GM21619 (cell line): ENCODE measurements around the gene INO80D.
"Not testable (repeated sequence)": the region's sequence is repeated elsewhere in the genome, so short reads cannot be mapped to it uniquely, and the experiment has no call there.

Experiments used
- ATAC-seq: cut with Tn5 transposase; IDR thresholded peaks from one replicate; pipeline ENCODE4 v1.9.1; 2021; ENCODE audit not compliant: unreplicated experiment

The INO80D gene

GRCh38 chr2:205986334-205986733 lies 99.6 kb downstream of the INO80D start:
- not testable (repeated sequence) for ATAC-seq

GRCh38 chr2:205984381-205984780 lies 101.6 kb downstream of the INO80D start:
- peak; percentile 89 for ATAC-seq

- no peak for ATAC-seq
Measured at GRCh38 chr2:205982776-205983327, 103.1 kb downstream of the INO80D start.

GRCh38 chr2:205978728-205979127 lies 107.2 kb downstream of the INO80D start:
- ATAC-seq = not testable (repeated sequence)

- ATAC-seq = not testable (repeated sequence)
Measured at GRCh38 chr2:205977699-205978098, 108.3 kb downstream of the INO80D start.

- ATAC-seq = not testable (repeated sequence)
Measured at GRCh38 chr2:205976934-205977659, 108.9 kb downstream of the INO80D start.

GRCh38 chr2:205976120-205976814 lies 109.7 kb downstream of the INO80D start:
- ATAC-seq = no peak

- ATAC-seq = peak; percentile 88
Measured at GRCh38 chr2:205975082-205975949, 110.7 kb downstream of the INO80D start.

GRCh38 chr2:205972113-205972512 lies 113.9 kb downstream of the INO80D start:
- ATAC-seq = no peak

- no peak for ATAC-seq
Measured at GRCh38 chr2:205970348-205970747, 115.6 kb downstream of the INO80D start.

GRCh38 chr2:205969584-205969983 lies 116.4 kb downstream of the INO80D start:
- peak; percentile 62 for ATAC-seq

GRCh38 chr2:205967391-205968075 lies 118.4 kb downstream of the INO80D start:
- ATAC-seq = no peak

- no peak for ATAC-seq
Measured at GRCh38 chr2:205965707-205966106, 120.3 kb downstream of the INO80D start.

GRCh38 chr2:205964111-205964761 lies 121.7 kb downstream of the INO80D start:
- ATAC-seq = no peak

GRCh38 chr2:205959521-205959920 lies 126.5 kb downstream of the INO80D start:
- ATAC-seq = no peak

GRCh38 chr2:205957452-205958154 lies 128.4 kb downstream of the INO80D start:
- no peak for ATAC-seq

- no peak for ATAC-seq
Measured at GRCh38 chr2:205954707-205955106, 131.3 kb downstream of the INO80D start.

GRCh38 chr2:205952282-205952681 lies 133.7 kb downstream of the INO80D start:
- ATAC-seq = no peak

- no peak for ATAC-seq
Measured at GRCh38 chr2:205948883-205949282, 137.1 kb downstream of the INO80D start.

- ATAC-seq = no peak
Measured at GRCh38 chr2:205948496-205948837, 137.5 kb downstream of the INO80D start.
